Spleen (tissue), 11 donors: ENCODE results near the gene ABCB8. TPM values are rescaled to one million over a fixed set of nuclear protein-coding genes. Genes with fewer than 3 reads are reported as not detected.
A peak's percentile ranks its signal among the peaks of the same experiment; 100 is the strongest.

Source experiments
- DNase-seq: peaks from one replicate; pipeline ENCODE4 v3.0.0-alpha.2; 2020
- H3K27ac ChIP-seq, 8 donors: fragments of 200-600 bp; sonication (generic) in 7 of 8; 1 replicate in 4 of 8; 2 replicates in 4 of 8; pipeline versions ENCODE4 v1.5.0 to v1.8.0; 2016 to 2021; ENCODE audit warnings: inconsistent platforms in 4 of 8, mild to moderate bottlenecking in 4 of 8, moderate library complexity in 1 of 8
- H3K27me3 ChIP-seq, 7 donors: fragments of 200-600 bp; sonication (generic) in 6 of 7; replicated peaks in 1 of 7; 1 replicate in 4 of 7; 2 replicates in 3 of 7; pipeline versions ENCODE4 v1.5.0 to v1.8.0; 2016 to 2021; ENCODE audit warnings: inconsistent platforms in 3 of 7, mild to moderate bottlenecking in 1 of 7
- H3K36me3 ChIP-seq, 6 donors: fragments of 200-600 bp; sonication (generic) in 5 of 6; 1 replicate in 4 of 6; 2 replicates in 2 of 6; pipeline versions ENCODE4 v1.5.0 to v1.8.0; 2016 to 2021; ENCODE audit warnings: inconsistent platforms in 2 of 6
- H3K4me1 ChIP-seq, 6 donors: fragments of 200-600 bp; sonication (generic) in 5 of 6; 1 replicate in 3 of 6; 2 replicates in 3 of 6; pipeline versions ENCODE4 v1.5.0 to v1.8.0; 2016 to 2021; ENCODE audit warnings: inconsistent platforms in 3 of 6
- H3K4me3 ChIP-seq, 8 donors: fragments of 200-600 bp; sonication (generic) in 7 of 8; 1 replicate in 4 of 8; 2 replicates in 4 of 8; pipeline versions ENCODE4 v1.5.0 to v1.8.0; 2016 to 2021; ENCODE audit warnings: inconsistent platforms in 4 of 8, mild to moderate bottlenecking in 4 of 8, moderate library complexity in 2 of 8
- H3K9me3 ChIP-seq, 8 donors: fragments of 200-600 bp; sonication (generic) in 7 of 8; 1 replicate in 4 of 8; 2 replicates in 4 of 8; pipeline versions ENCODE4 v1.5.0 to v1.8.0; 2016 to 2021; ENCODE audit warnings: inconsistent platforms in 4 of 8
- POLR2A ChIP-seq, 3 donors: fragments of 450-650 bp; IDR thresholded peaks; one replicate each; pipeline ENCODE4 v1.5.1; 2017; ENCODE audit warnings: antibody characterized with exemption in 3 of 3, mild to moderate bottlenecking in 1 of 3
- POLR2AphosphoS5 ChIP-seq, 3 donors: sonication (generic); formaldehyde crosslinking; IDR thresholded peaks; one replicate each; pipeline ENCODE4 v1.5.1; 2017; ENCODE audit warnings: antibody characterized with exemption in 3 of 3
- WGBS, 5 donors: extraction: QIAGEN DNeasy Blood & Tissue Kit in 3 of 5; methylation state at CpG; one replicate each; pipeline versions ENCODE4 v1.1.5 to v1.1.7; 2013 to 2018; 5-methylcytosine and 5-hydroxymethylcytosine counted together
- intact Hi-C: fragments of 100-400 bp; cut with DNase I; formaldehyde crosslinking; loops from one replicate; pipeline ENCODE4 v1.15.0; 2023; ENCODE audit warnings: low total_unique reads
- polyA plus RNA-seq, 3 donors: library from polyadenylated mRNA; stranded (reverse); fragments of 200-250 nt; gene quantifications; one replicate each; pipeline ENCODE4 v1.2.1, GENCODE V29; 2013
- total RNA-seq, 7 donors: library from RNA; depleted of rRNA in 3 of 7; stranded (reverse); fragments of >200 nt in 3 of 7; fragmentation: NEBNext Ultra II Directional in 4 of 7; extraction: Animal tissue kit (Norgen Biotek cat#: 25700) in 4 of 7; gene quantifications; one replicate each; pipeline versions ENCODE4 v1.1.0 to v1.2.1, GENCODE V29; 2016 to 2021
- TF ChIP-seq, protein P1 (sequence below), 11 experiments: fragments of 200-600 bp in 7 of 11; fragments of 450-650 bp in 4 of 11; sonication (generic) in 4 of 11; IDR thresholded peaks in 8 of 11; conservative IDR thresholded peaks in 3 of 11; 1 replicate in 7 of 11; 2 replicates in 4 of 11; pipeline versions ENCODE4 v1.4.0 to v1.8.0; 2016 to 2021; ENCODE audit warnings: antibody characterized with exemption in 11 of 11, inconsistent platforms in 4 of 11, mild to moderate bottlenecking in 1 of 11
- donor health status: healthy with polysubstance abuse.
- donor health status: DM: no; HTN: no; CAD: no; lungs with moderate emphysema.
- donor health status: DM: no; HTN: no; CAD: no.
- donor health status: Bipolar disorder and iron deficiency.
- donor health status: healthy.
- donor health status: DM: no; HTN: no; CAD: no.
- donor health status: DM: yes; HTN: yes; CAD: no.

Gene ABCB8
- total and polyA plus RNA-seq, 10 donors: 12.9 to 42.6 (median 26.4) TPM

DNA sequence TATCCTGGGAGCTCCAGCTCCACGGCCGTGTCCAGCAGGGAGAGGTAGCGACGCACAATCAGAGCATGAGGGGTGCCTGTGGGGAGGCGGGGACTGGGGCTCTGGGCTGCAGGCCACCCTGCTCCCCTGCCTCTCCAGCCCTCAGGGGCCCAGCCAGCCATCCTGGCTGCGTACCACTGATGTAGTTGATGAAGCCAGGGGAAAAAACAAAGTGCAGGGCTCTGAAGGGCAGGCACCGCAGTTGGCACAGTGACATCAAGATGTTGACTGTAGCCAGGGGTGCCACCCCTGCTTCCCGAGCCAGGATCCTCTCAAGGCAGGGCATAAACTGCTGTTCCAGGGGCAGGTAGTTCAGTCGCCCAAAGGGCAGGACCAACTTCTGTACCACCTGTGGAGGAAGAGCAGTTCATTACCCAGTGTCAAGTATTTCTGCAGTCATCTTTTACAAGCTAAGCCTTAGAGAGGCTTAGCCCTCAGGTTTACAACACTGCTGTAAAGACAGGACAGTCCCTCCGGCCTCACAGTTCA is 49.5 kb downstream of the ABCB8 start:
- H3K27me3 ChIP-seq: no peaks in the 10 kb centered on the region
- H3K4me3 ChIP-seq: no peak overlapping the region
- WGBS, 5 donors: 73 to 84% (median 82%) methylated on average over 9 to 10 of the region's 10 CpGs
- peak; percentile 66 for DNase-seq
- peak overlapping the region in 3 of 8 donors; percentile 33 to 45 (median 39) for H3K27ac ChIP-seq
- H3K4me1 ChIP-seq: peaks cover 40 to 57% (median 47%) of the 10 kb centered on the region in 6 donors
- H3K9me3 ChIP-seq: no peaks in the 10 kb centered on the region
- no peak for TF ChIP-seq POLR2A (IDR thresholded peaks at IDR 0.05)
- peak in 1 of 3 donors; percentile 17 for TF ChIP-seq POLR2AphosphoS5 (IDR thresholded peaks at IDR 0.05)
- H3K36me3 ChIP-seq: peaks cover 0 to 80% (median 44%) of the 10 kb centered on the region in 6 donors
- intact Hi-C loops: no loop called here

DNA sequence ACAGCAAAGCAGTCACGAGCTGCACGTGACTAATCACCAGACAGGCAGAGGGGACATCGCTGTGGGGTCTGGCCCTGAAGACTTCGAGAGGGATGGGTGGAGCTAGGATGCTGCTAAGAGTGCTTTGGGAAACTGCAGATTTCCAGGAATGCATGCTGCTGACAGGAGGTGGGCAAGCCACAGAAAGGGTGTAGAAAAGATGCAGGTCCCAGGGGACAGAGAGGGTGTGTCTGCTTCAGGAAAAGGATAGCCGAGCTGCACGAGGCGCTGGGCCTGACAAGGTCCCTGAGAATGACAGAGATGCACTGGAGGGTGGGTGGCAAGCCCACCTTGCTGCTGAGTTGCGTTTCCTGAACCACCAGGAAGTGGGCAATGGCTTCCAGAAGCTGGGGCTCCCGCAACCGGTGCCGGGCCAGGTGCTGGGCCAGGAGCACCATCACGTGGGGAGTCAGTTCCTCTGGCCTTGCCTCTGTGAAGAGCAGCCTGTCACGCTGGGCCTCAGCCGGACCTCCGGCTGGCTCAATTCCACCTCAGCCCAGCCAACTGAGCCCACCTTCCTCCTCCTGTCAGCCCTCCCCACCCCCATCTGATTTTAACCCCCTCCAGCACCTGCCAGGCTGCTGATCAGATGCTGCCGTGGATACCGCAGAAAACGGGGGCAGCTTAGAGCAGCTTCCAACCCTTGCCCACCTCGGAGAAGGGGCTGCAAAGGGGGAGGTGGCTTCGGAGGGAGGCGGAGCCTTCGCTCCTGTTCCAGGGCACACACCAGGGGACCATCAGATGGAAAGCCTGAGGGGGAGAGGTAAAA is 50.2 kb downstream of the ABCB8 start:
- intact Hi-C loops: no loop called here
- Histone ChIP-seq H3K9me3 (no peaks in the 10 kb centered on the region), H3K27me3 (no peaks in the 10 kb centered on the region), H3K27ac (peak overlapping the region in 3 of 8 donors; percentile 33 to 45 (median 39)), H3K4me3 (peak overlapping the region in 1 of 8 donors; percentile 90), H3K36me3 (peaks cover 0 to 73% (median 38%) of the 10 kb centered on the region in 6 donors), H3K4me1 (peaks cover 41 to 61% (median 49%) of the 10 kb centered on the region in 6 donors)
- TF ChIP-seq POLR2AphosphoS5 (IDR thresholded peaks at IDR 0.05): peak in 2 of 3 donors; percentile 42 to 59
- no peak for TF ChIP-seq POLR2A (IDR thresholded peaks at IDR 0.05)
- WGBS, 5 donors: 49 to 69% (median 60%) methylated on average over 22 of the region's 22 CpGs
- DNase-seq: peak; percentile 80

DNA sequence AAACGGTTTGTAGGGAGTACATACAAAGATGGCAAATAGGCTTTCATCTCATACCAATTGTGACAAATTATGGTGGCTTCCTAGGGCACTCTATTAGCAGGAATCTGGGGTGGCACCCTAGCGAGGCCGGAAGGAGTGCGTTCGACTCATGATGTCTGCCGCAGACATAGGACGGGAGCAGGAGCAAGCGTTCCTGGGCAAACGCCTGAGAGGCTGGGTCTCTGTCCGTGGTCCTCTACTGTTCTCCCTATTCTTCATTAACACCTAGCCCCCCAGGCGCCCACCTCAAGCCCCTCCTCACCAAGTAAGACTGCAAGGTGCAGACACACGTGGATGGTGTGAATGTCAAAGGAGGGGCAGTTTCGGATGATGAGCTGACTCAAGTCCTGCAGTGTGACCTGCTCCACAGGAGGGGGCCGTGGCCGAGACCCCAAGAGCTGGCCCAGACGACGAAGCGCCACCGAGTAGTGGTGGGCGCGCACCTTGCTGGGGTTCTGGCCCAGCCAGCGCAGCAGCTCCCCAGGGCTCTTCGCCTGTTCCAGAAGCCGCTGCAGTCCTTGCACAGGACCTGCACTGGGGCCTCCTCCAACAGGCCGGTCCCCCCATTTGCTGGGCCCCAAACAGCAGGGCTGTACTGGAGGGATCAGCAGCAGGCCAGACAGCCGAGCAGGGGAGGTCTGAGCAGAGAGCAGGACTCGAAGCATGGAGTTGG is 51.1 kb downstream of the ABCB8 start:
- Histone ChIP-seq H3K27ac (peak overlapping the region in 4 of 8 donors; percentile 94 to 97 (median 95)), H3K36me3 (peaks cover 0 to 64% (median 29%) of the 10 kb centered on the region in 6 donors), H3K27me3 (no peaks in the 10 kb centered on the region), H3K4me3 (peak overlapping the region in 7 of 8 donors; percentile 90 to 98 (median 93)), H3K9me3 (no peaks in the 10 kb centered on the region), H3K4me1 (peaks cover 41 to 69% (median 56%) of the 10 kb centered on the region in 6 donors)
- intact Hi-C loops: no loop called here
- WGBS, 5 donors: 81 to 90% (median 85%) methylated on average over 17 to 27 of the region's 27 CpGs
- peak; percentile 83 for DNase-seq
- TF ChIP-seq POLR2A (IDR thresholded peaks at IDR 0.05): no peak
- TF ChIP-seq, protein P1, sequence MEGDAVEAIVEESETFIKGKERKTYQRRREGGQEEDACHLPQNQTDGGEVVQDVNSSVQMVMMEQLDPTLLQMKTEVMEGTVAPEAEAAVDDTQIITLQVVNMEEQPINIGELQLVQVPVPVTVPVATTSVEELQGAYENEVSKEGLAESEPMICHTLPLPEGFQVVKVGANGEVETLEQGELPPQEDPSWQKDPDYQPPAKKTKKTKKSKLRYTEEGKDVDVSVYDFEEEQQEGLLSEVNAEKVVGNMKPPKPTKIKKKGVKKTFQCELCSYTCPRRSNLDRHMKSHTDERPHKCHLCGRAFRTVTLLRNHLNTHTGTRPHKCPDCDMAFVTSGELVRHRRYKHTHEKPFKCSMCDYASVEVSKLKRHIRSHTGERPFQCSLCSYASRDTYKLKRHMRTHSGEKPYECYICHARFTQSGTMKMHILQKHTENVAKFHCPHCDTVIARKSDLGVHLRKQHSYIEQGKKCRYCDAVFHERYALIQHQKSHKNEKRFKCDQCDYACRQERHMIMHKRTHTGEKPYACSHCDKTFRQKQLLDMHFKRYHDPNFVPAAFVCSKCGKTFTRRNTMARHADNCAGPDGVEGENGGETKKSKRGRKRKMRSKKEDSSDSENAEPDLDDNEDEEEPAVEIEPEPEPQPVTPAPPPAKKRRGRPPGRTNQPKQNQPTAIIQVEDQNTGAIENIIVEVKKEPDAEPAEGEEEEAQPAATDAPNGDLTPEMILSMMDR (IDR thresholded peaks at IDR 0.05 in 8 of 11, conservative IDR thresholded peaks at IDR 0.05 in 3 of 11): no peak
- TF ChIP-seq POLR2AphosphoS5 (IDR thresholded peaks at IDR 0.05): no peak

DNA sequence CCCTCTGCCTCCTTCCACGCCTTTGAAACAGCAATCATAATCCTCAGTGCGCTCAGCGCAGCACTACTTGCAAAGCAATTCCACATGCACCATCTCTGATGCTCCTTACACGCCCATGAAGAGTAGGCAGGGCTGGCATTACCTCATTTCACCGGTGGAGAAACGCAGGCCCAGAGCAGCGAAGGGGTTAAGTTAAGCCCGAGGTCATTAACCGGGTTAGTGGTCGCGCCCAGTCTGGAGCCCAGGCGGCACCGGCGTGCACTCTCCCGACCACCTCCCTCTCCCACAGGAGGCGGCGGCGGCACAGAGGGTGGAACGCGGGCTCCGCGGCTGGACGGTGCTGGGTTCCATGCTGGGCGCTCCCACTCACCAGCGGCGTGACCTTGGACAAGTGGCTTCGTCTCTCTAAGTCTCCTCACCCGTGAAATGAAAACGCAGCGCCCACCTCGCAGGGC is 51.8 kb downstream of the ABCB8 start:
- 1 to 7% (median 2%) methylated on average over 4 to 31 of the region's 31 CpGs for WGBS, 5 donors
- H3K36me3 ChIP-seq: peaks cover 0 to 57% (median 21%) of the 10 kb centered on the region in 6 donors

More for the DNA sequence above, 51.8 kb downstream of the ABCB8 start:
- intact Hi-C loops: no loop called here
- no peak for DNase-seq
- H3K27ac ChIP-seq: peak overlapping the region; percentile 78 to 97 (median 94)
- peak overlapping the region; percentile 81 to 98 (median 92) for H3K4me3 ChIP-seq
- peaks cover 0 to 1% (median 0%) of the 10 kb centered on the region in 7 donors for H3K27me3 ChIP-seq
- peaks cover 43 to 74% (median 58%) of the 10 kb centered on the region in 6 donors for H3K4me1 ChIP-seq
- TF ChIP-seq POLR2A (IDR thresholded peaks at IDR 0.05) (no peak), POLR2AphosphoS5 (IDR thresholded peaks at IDR 0.05) (no peak)
- TF ChIP-seq, protein P1 (IDR thresholded peaks at IDR 0.05 in 8 of 11, conservative IDR thresholded peaks at IDR 0.05 in 3 of 11): no peak
- H3K9me3 ChIP-seq: no peaks in the 10 kb centered on the region
